Endodermal cell (in vitro differentiated cells): ENCODE data around the gene ZFAND4. TPM values are rescaled to one million over a fixed set of nuclear protein-coding genes. Genes with fewer than 3 reads are reported as not detected.

Experiments
- DNase-seq: peaks from one replicate; pipeline ENCODE4 v3.0.0-alpha.2; 2017
- H3K27ac ChIP-seq: 2 replicates; pipeline ENCODE4 v1.5.1; 2013; ENCODE audit warnings: mild to moderate bottlenecking, low read depth, low read length, moderate library complexity
- H3K27me3 ChIP-seq: 2 replicates; pipeline ENCODE4 v1.6.1; 2013; ENCODE audit warnings: mild to moderate bottlenecking, low read length, moderate library complexity; ENCODE audit not compliant: insufficient read depth, control insufficient read depth, poor library complexity, severe bottlenecking
- H3K36me3 ChIP-seq: 2 replicates; pipeline ENCODE4 v1.7.0; 2013; ENCODE audit warnings: mild to moderate bottlenecking, low read length, moderate library complexity; ENCODE audit not compliant: control insufficient read depth, insufficient read depth
- H3K4me1 ChIP-seq: one replicate; pipeline ENCODE4 v1.7.0; 2013; ENCODE audit warnings: low read length; ENCODE audit not compliant: control insufficient read depth, insufficient read depth
- H3K4me3 ChIP-seq: 2 replicates; pipeline ENCODE4 v1.5.1; 2013; ENCODE audit warnings: mild to moderate bottlenecking, low read length, moderate library complexity
- H3K9ac ChIP-seq: 2 replicates; pipeline ENCODE4 v1.6.1; 2013; ENCODE audit warnings: mild to moderate bottlenecking, low read length, moderate library complexity; ENCODE audit not compliant: poor library complexity, severe bottlenecking; ENCODE audit errors: extremely low read depth
- H3K9me3 ChIP-seq: 2 replicates; pipeline ENCODE4 v1.6.1; 2013; ENCODE audit warnings: mild to moderate bottlenecking, low read length, moderate library complexity; ENCODE audit not compliant: control insufficient read depth
- H3K27ac Mint-ChIP-seq: 2 replicates; pipeline ENCODE4 v1.8.0; 2020; ENCODE audit warnings: mixed read lengths
- H3K27me3 Mint-ChIP-seq: 2 replicates; pipeline ENCODE4 v1.8.0; 2021; ENCODE audit warnings: mild to moderate bottlenecking, mixed read lengths; ENCODE audit not compliant: insufficient read depth
- H3K36me3 Mint-ChIP-seq: 2 replicates; pipeline ENCODE4 v1.8.0; 2020; ENCODE audit warnings: low read depth, mixed read lengths
- H3K4me1 Mint-ChIP-seq: 2 replicates; pipeline ENCODE4 v1.8.0; 2020; ENCODE audit warnings: mixed read lengths
- H3K4me3 Mint-ChIP-seq: 2 replicates; pipeline ENCODE4 v1.8.0; 2020; ENCODE audit warnings: mild to moderate bottlenecking, moderate library complexity, mixed read lengths
- H3K9me3 Mint-ChIP-seq: 2 replicates; pipeline ENCODE4 v1.8.0; 2020; ENCODE audit warnings: mild to moderate bottlenecking, mixed read lengths
- CTCF ChIP-seq: fragments of 200-600 bp; sonication (generic); conservative IDR thresholded peaks from 2 replicates; pipeline ENCODE4 v1.5.0; 2021; ENCODE audit warnings: antibody characterized with exemption, mild to moderate bottlenecking
- WGBS, 2 experiments: methylation state at CpG; one replicate each; pipeline versions ENCODE4 v1.1.5 to v1.1.7; 2013; ENCODE audit warnings: missing lambda C conversion rate in 2 of 2, mixed read lengths in 1 of 2; ENCODE audit not compliant: insufficient coverage in 1 of 2, insufficient read length in 1 of 2; 5-methylcytosine and 5-hydroxymethylcytosine counted together
- total RNA-seq, 2 donors: library from RNA; stranded (reverse); fragmentation: NEBNext Ultra II Directional in 1 of 2; extraction: Animal tissue kit (Norgen Biotek cat#: 25700) in 1 of 2; gene quantifications; 2 replicates in 1 of 2; 3 replicates in 1 of 2; pipeline ENCODE4 v1.2.1, GENCODE V29; 2021

ZFAND4 gene
- total RNA-seq, 2 donors from 2014 or later, result 13.4 to 16.8 TPM

- H3K9ac ChIP-seq, result no peak overlapping the region
- no peak overlapping the region for H3K27ac ChIP-seq
- H3K36me3 ChIP-seq, result no peaks in the 10 kb centered on the region
- Mint-ChIP-seq H3K9me3 (no peaks in the 10 kb centered on the region), H3K4me1 (no peaks in the 10 kb centered on the region), H3K36me3 (peaks cover 8% of the 10 kb centered on the region), H3K27ac (no peak overlapping the region), H3K27me3 (no peaks in the 10 kb centered on the region), H3K4me3 (no peak overlapping the region)
- H3K4me1 ChIP-seq, result no peaks in the 10 kb centered on the region
- H3K27me3 ChIP-seq, result no peaks in the 10 kb centered on the region
- H3K9me3 ChIP-seq, result no peaks in the 10 kb centered on the region
- DNase-seq, result no peak
- no peak overlapping the region for H3K4me3 ChIP-seq
- no peak for TF ChIP-seq CTCF
- WGBS, 2 experiments, result 83 to 100% methylated on average over 2 of the region's 2 CpGs
These were observed 25.5 kb downstream of the ZFAND4 start for GRCh38 chr10:45647118-45647517.

- Histone ChIP-seq H3K27ac (no peak overlapping the region), H3K4me3 (no peak overlapping the region), H3K36me3 (no peaks in the 10 kb centered on the region), H3K4me1 (no peaks in the 10 kb centered on the region), H3K9me3 (no peaks in the 10 kb centered on the region), H3K9ac (no peak overlapping the region), H3K27me3 (no peaks in the 10 kb centered on the region)
- H3K27ac Mint-ChIP-seq, result no peak overlapping the region
- TF ChIP-seq CTCF, result no peak
- peaks cover 8% of the 10 kb centered on the region for H3K36me3 Mint-ChIP-seq
- no peaks in the 10 kb centered on the region for H3K9me3 Mint-ChIP-seq
- no peaks in the 10 kb centered on the region for H3K4me1 Mint-ChIP-seq
- no peak overlapping the region for H3K4me3 Mint-ChIP-seq
- no peak for DNase-seq
- H3K27me3 Mint-ChIP-seq, result no peaks in the 10 kb centered on the region
- WGBS, 2 experiments, result 92 to 94% methylated on average over 4 of the region's 4 CpGs
These were observed 26.1 kb downstream of the ZFAND4 start for GRCh38 chr10:45646384-45647050.

- H3K4me3 Mint-ChIP-seq, result no peak overlapping the region
- no peak for TF ChIP-seq CTCF
These were observed 28.0 kb downstream of the ZFAND4 start for GRCh38 chr10:45644527-45644926.

More at GRCh38 chr10:45644527-45644926, 28.0 kb downstream of the ZFAND4 start:
- no peak overlapping the region for H3K27ac ChIP-seq
- no peaks in the 10 kb centered on the region for H3K27me3 Mint-ChIP-seq
- no peaks in the 10 kb centered on the region for H3K27me3 ChIP-seq
- H3K4me1 ChIP-seq, result no peaks in the 10 kb centered on the region
- no peak overlapping the region for H3K4me3 ChIP-seq
- no peak for DNase-seq
- 83% methylated on average over 1 of the region's 1 CpG; no CpG with 5 or more reads in 1 of the 2 experiments for WGBS, 2 experiments
- peaks cover 12% of the 10 kb centered on the region for H3K36me3 Mint-ChIP-seq
- no peaks in the 10 kb centered on the region for H3K4me1 Mint-ChIP-seq
- H3K27ac Mint-ChIP-seq, result no peak overlapping the region
- H3K36me3 ChIP-seq, result no peaks in the 10 kb centered on the region
- H3K9me3 Mint-ChIP-seq, result no peaks in the 10 kb centered on the region
- no peak overlapping the region for H3K9ac ChIP-seq
- H3K9me3 ChIP-seq, result no peaks in the 10 kb centered on the region
